Effector CD8-positive, alpha-beta T cell (primary cell): ENCODE results near the gene MAP2K6.

Experiments
- DNase-seq: peaks from one replicate; lab custom pipeline; 2025; lab: John Stamatoyannopoulos, UW

The MAP2K6 gene

DNA sequence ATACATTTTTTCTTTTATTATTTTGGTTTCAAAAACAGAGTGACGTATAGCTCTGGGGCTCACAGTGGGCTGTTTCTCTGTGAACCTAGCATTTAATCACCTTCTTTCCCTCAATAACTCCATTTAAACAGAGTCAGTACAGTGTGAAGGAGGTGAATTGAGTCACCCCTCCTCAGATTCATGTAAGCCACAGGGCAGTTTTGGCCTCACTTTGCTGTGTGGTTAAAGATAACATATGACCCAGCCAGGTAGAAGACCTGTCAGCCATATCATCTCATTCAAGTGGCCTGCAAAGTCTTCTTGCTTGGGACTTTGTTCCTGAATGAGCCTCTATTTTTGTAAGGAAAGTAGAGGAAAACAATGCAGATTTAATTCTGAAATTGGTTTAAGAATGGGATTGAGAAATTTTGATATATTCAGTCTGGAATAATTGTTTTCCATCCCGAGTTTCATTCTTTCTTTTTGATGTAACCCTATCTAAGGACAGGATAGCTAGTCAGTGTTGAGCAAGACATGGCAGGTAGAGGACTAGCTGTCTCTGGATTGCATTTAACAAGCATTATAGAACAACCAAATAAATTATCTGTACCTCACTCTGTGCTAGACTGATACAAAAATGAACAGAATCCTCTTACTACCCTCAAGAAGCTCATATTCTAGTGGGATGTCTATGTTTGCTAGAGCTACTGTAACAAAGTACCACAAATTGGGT lies 13.1 kb downstream of the MAP2K6 start:
- no peak for DNase-seq

DNA sequence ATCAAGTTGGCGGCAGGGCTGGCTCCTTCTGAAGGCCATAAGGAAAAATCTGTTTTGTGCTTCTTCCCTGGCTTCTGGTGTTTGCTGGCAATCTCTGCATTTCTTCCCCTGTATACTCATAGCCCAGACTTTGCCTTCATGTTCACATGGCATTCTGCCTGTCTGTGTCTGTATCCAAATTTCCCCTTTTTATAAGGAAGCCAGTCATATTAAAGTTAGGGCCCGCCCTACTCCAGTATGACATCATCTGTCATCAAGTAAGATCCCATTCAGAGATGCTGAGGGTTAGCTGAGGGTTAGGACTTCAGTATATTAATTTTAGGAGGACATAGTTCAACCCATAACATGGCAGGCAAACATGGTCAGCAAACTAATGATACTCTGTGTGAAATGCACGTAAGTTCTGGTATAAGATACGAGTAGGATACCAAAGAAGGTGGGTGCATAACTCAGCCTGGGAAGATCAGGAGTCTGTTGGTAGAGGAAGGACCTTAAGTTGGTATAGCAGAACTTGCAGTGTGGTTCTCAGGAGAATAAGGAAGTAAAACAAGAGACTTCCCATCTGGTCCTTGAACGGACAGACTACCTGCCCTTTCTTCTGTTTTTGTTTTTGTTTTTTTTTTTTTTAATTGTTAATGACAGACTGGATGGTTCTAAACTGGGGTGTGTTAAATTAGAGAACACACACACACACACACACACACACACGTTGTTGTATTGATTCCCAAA lies 13.9 kb downstream of the MAP2K6 start:
- DNase-seq = no peak

DNA sequence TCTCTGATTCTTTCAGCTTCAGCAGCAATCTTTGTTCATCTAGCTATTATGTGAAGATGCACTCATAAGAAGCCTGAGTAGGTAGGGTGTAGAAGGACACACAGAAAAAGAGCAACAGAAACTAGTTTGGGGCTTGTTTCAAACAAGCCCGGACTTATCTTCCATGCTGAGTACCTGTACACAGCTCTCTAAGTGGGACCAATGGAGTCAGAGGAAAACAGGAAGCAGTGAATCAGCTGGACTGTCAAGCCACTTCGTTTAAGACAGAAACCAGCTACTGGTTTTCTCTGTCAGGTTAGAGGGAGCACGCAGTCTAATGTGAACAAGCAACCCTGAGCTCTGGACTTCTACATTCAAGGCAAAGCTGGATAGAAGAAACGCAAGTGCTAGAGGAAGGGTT lies 16.0 kb downstream of the MAP2K6 start:
- DNase-seq = no peak

GRCh38 chr17:69431835-69432234 lies 17.3 kb downstream of the MAP2K6 start:
- DNase-seq = no peak

- no peak for DNase-seq
Measured at GRCh38 chr17:69433093-69433492, 18.6 kb downstream of the MAP2K6 start.

GRCh38 chr17:69434164-69434579 lies 19.7 kb downstream of the MAP2K6 start:
- no peak for DNase-seq

DNA sequence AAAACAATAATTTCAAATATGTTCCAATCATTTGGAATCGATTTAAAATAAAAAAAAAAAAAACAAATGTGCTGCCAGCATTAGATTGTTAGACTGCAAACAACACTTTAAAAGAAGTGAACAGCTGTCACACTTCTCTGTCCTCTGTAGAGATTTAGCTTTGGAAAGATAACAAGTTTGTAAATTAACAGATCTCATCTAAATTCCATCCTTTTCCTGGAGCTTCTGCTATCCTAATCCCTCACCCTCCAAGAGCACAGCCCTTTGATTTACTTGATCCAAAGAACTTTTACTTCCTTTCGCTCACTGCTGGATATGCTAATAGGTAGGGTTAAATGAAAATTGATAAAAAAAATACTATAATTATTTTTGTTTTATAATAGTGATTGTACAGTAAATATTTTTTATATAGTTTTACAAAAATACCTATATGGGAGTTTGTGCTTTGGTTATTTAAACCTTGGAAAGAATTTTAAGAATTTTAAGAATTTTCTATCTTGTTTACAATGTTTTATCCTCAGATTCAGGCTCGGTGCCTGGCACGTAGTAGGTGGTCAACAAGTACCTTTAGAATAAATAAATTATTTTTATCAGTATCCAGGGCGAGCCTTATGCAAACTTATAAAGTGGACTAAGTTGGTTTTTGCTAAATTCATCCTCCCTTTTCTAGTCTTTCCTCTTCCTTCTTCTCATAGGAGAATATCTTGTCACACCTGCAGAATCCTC lies 21.6 kb downstream of the MAP2K6 start:
- no peak for DNase-seq

GRCh38 chr17:69437475-69437874 lies 23.0 kb downstream of the MAP2K6 start:
- no peak for DNase-seq

- no peak for DNase-seq
Measured at GRCh38 chr17:69438776-69439175, 24.3 kb downstream of the MAP2K6 start.

DNA sequence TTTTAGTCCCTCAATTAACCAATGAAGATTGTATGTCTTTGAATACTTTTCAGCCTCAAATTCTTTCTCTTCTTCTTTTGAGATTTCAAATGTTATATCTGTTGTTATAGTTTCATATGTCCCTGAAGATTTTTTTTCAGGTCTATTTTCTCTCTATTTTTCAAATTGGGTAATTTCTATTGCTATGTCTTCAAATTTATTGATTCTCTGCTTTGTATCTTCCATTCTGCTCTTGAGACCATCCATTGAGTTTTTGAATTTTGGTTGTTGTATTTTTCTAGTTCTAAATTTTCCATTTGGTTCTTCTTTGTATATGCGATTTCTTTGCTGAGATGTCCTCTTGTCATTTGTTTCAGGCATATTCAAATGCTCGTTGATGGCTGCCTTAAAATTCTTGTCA lies 26.7 kb downstream of the MAP2K6 start:
- DNase-seq = no peak

DNA sequence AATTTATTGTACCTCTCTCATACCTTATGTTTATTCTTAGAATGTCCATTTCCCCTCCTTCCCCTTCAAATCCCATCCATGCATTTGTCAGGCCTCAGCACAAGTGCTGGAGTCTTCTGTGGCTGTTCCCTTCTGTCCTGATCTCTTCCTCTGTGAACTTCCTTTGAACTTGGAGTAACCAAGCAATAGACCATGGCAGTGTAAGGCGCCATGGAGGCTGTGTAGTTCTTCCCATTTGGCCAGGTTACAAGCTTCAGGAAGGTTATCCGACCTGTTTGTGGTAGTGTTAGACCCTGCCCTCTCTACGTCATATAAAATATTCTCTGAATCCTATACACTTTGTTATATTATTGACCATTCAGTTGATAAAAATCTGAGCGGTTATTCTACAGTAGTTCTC lies 28.6 kb downstream of the MAP2K6 start:
- no peak for DNase-seq

DNA sequence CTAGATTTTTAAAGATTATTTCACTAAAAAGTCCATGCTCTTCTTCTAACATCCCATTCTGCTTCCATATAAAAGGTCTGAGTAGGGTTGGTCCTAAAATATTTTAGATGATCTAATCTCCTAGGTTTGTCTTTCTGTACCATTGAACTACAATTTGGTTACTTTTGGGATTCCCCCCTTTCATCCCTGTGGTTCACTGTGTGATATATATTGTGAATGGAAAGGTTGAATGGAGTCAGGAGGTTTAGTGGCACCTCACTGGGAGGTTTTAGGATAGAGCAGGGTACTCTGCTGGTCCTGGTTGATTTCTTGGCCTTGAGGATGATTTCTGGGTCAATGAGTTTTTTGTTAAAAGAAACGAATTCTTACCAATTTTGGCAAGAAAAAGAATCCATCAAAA lies 29.5 kb downstream of the MAP2K6 start:
- DNase-seq = no peak

DNA sequence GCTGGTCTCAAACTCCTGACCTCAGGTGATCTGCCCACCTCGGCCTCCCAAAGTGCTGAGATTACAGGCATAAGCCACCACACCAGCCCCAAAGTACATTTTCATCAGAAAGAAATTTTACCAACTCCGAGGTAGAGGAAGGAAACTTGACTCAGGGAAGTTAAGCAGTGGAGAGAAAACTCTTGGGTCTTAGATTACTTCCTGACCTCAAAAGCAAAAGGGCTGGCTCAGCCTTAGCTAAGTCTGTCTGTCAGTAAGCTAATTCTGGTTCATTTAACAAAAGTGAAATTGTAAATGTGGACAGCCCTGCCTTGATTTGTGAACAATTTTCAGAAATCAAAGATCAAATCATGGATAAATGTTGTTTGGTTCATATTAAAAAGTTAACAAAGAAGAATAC lies 30.6 kb downstream of the MAP2K6 start:
- DNase-seq = no peak

- no peak for DNase-seq
Measured at GRCh38 chr17:69447726-69448125, 33.2 kb downstream of the MAP2K6 start.

DNA sequence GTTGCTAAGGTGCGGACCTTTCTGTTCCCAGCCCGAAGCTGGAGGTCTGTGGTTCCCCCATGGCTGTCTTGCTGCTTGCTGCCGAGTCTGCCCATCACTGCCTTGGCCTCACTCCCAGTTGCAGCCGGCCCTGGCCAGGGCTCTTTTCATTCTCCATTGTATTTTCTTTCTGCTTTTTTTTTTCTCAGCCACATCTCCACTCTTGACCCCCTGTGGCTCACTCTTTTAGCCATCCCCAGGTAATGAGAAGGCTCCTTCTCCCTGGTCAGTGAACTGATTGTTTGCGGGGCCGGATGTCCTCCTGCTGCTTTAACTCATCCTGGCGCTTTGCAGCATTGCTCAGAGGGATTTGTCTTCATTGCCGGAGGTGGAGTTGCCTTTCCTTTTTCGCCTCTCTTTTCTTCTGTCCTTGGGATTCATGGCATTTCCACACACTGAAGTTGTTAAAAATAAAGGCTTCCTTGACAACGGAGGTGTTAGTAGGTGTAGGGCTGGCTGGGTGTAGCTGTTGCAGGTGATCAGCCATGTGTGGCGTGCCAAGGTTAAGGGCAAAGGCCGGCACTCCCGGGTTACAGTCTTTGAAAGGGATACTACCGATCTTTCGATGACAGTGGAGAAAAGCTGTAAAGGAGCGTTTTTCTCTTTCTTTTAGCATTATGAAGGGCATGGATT lies 34.1 kb downstream of the MAP2K6 start:
- DNase-seq = no peak

GRCh38 chr17:69450131-69450530 lies 35.6 kb downstream of the MAP2K6 start:
- DNase-seq = no peak

- no peak for DNase-seq
Measured at GRCh38 chr17:69450918-69451317, 36.4 kb downstream of the MAP2K6 start.

DNA sequence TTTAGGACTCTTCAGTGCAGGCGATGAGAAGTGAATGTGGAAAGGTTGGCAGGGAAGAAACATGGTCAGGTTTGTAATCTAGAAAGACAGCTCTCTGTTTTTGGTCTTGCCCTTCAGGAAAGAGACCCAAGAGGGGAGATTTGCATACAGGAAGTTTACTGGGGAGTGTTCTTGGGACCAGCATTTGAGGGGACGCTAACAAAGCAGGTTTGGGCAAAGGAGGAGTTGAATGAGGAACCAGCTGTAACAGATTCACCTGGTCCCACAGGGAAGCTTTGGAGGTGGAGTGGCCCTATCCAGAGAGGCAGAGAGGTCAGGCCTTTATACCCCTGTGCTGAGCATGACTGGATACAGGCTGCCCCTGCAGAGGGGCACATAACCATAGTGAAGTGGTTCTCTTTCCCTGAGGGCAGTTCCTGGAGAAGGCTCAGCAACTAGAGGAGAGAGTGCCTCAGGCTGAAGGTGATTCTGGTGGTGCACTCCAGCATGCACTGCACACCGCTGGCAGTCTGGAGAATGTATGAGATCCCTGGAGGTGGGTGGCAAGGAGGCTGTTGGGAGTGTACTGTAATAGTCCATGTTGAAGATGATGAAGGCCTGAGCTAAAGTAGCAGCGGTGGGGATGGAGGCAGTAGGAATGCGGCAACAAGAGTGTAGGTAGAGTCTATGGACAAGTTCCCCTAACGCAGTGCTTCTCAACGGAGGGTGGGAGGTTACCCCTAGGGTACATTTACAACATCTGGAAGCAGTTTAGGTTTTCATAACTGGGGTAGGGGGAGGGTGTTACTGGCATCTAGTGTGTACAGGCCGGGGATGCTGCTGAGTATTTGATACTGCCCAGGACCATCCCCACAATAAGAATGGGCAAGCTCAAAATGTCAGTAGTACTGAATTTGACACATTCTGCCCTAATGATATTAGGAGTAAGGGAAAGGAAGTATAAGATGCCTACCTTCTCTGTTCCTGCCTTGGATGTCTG lies 37.2 kb downstream of the MAP2K6 start:
- no peak for DNase-seq

- no peak for DNase-seq
Measured at GRCh38 chr17:69452664-69453260, 38.3 kb downstream of the MAP2K6 start.

DNA sequence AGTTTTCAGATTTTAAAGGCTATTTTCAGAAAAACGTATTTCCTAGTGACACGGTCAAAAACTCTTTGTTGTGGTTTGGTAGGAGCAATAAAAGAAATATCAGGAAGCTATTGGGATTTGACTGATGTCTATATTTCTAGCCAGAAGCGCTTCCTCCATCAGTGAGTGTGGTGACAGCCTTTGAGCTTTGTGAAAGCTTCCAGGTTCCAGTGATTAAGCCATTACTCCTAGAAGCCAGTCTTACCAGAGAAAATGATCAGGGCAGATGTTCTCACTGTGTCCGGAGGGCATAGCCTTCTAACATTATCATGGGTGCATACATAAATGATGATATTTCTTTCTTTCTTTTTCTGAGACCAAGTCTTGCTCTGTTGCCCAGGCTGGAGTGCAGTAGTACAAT lies 39.6 kb downstream of the MAP2K6 start:
- no peak for DNase-seq

DNA sequence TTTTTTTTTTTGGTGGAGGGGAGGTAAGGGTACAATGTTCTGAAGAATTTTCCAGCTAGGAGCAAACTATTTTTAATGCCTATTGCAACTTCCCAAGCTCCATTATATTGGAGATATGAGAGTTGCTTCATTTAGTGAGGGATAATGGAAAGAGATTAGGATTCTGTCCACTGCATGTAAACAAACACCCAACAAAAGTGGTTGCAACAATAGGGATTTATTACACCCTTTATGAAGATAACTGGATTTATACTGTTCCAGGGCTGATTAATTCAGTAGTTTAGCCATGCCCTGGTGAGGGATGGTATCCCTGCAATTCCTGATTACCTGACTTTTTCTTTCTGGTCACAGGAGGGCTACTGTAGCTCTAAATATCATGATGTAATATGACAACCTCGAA lies 40.5 kb downstream of the MAP2K6 start:
- DNase-seq = no peak
